ENCODE measurements around the gene TRUB1. TPM values are rescaled to one million over a fixed set of nuclear protein-coding genes. Genes with fewer than 3 reads are reported as not detected.

The TRUB1 gene
- total RNA-seq, 4 donors from 2014 or later, result 8.6 to 11.6 (median 10.0) TPM

GRCh38 chr10:114967071-114967470, 29.1 kb downstream of the TRUB1 start:
- TF ChIP-seq EP300 (IDR thresholded peaks at IDR 0.05), result no peak
- no peak for TF ChIP-seq CTCF (IDR thresholded peaks at IDR 0.05)
- no peak for TF ChIP-seq POLR2AphosphoS5 (IDR thresholded peaks at IDR 0.05)
- DNase-seq (ENCODE audit: extremely low spot score), result no peak
- intact Hi-C loops (cut with DNase I), result no loop called here
- Histone ChIP-seq H3K4me3 (no peak overlapping the region), H3K36me3 (peaks cover 0 to 14% (median 0%) of the 10 kb centered on the region in 4 donors), H3K27me3 (no peaks in the 10 kb centered on the region), H3K27ac (replicated peaks in 1 of 4) (no peak overlapping the region), H3K4me1 (peaks cover 0 to 10% (median 4%) of the 10 kb centered on the region in 4 donors), H3K9me3 (no peaks in the 10 kb centered on the region)
- WGBS, result 35% methylated on average over 2 of the region's 2 CpGs

- DNase-seq (ENCODE audit: extremely low spot score), result no peak
- WGBS, result 77% methylated on average over 4 of the region's 4 CpGs
- no peak for TF ChIP-seq EP300 (IDR thresholded peaks at IDR 0.05)
- no peak for TF ChIP-seq POLR2AphosphoS5 (IDR thresholded peaks at IDR 0.05)
- TF ChIP-seq POLR2A (IDR thresholded peaks at IDR 0.05; ENCODE audit: low read depth), result no peak
- TF ChIP-seq CTCF (IDR thresholded peaks at IDR 0.05), result no peak
Observed at GRCh38 chr10:114970515-114970914, 32.5 kb downstream of the TRUB1 start.

GRCh38 chr10:114973306-114973705, 35.3 kb downstream of the TRUB1 start:
- Histone ChIP-seq H3K4me3 (no peak overlapping the region), H3K36me3 (peaks cover 0 to 3% (median 0%) of the 10 kb centered on the region in 4 donors), H3K27ac (replicated peaks in 1 of 4) (no peak overlapping the region), H3K4me1 (peaks cover 0 to 14% (median 0%) of the 10 kb centered on the region in 4 donors), H3K9me3 (no peaks in the 10 kb centered on the region), H3K27me3 (no peaks in the 10 kb centered on the region)
- no peak for TF ChIP-seq EP300 (IDR thresholded peaks at IDR 0.05)
- no peak for TF ChIP-seq POLR2A (IDR thresholded peaks at IDR 0.05; ENCODE audit: low read depth)
- no peak for TF ChIP-seq POLR2AphosphoS5 (IDR thresholded peaks at IDR 0.05)
- TF ChIP-seq CTCF (IDR thresholded peaks at IDR 0.05), result no peak
- intact Hi-C loops (cut with DNase I), result no loop called here
- DNase-seq (ENCODE audit: extremely low spot score), result no peak
- 89% methylated on average over 5 of the region's 5 CpGs for WGBS

More at GRCh38 chr10:114970515-114970914, 32.5 kb downstream of the TRUB1 start:
- Histone ChIP-seq H3K27me3 (no peaks in the 10 kb centered on the region), H3K4me1 (peaks cover 0 to 14% (median 4%) of the 10 kb centered on the region in 4 donors), H3K4me3 (no peak overlapping the region), H3K27ac (replicated peaks in 1 of 4) (no peak overlapping the region), H3K36me3 (peaks cover 0 to 3% (median 0%) of the 10 kb centered on the region in 4 donors), H3K9me3 (no peaks in the 10 kb centered on the region)
- intact Hi-C loops (cut with DNase I), result no loop called here

- Histone ChIP-seq H3K4me1 (peaks cover 0 to 14% (median 0%) of the 10 kb centered on the region in 4 donors), H3K27ac (replicated peaks in 1 of 4) (no peak overlapping the region), H3K27me3 (no peaks in the 10 kb centered on the region), H3K9me3 (no peaks in the 10 kb centered on the region), H3K4me3 (no peak overlapping the region), H3K36me3 (peaks cover 0 to 6% (median 0%) of the 10 kb centered on the region in 4 donors)
- intact Hi-C loops (cut with DNase I), result no loop called here
- no peak for DNase-seq (ENCODE audit: extremely low spot score)
- TF ChIP-seq POLR2AphosphoS5 (IDR thresholded peaks at IDR 0.05), result no peak
- TF ChIP-seq POLR2A (IDR thresholded peaks at IDR 0.05; ENCODE audit: low read depth), result no peak
- TF ChIP-seq CTCF (IDR thresholded peaks at IDR 0.05), result no peak
- TF ChIP-seq EP300 (IDR thresholded peaks at IDR 0.05), result no peak
Observed at GRCh38 chr10:114973997-114974396, 36.0 kb downstream of the TRUB1 start.

- Histone ChIP-seq H3K9me3 (no peaks in the 10 kb centered on the region), H3K27ac (replicated peaks in 1 of 4) (no peak overlapping the region), H3K4me1 (peaks cover 0 to 14% (median 0%) of the 10 kb centered on the region in 4 donors), H3K27me3 (no peaks in the 10 kb centered on the region), H3K36me3 (peaks cover 0 to 12% (median 0%) of the 10 kb centered on the region in 4 donors), H3K4me3 (no peak overlapping the region)
- DNase-seq (ENCODE audit: extremely low spot score), result no peak
- 88% methylated on average over 5 of the region's 5 CpGs for WGBS
- intact Hi-C loops (cut with DNase I), result no loop called here
- TF ChIP-seq CTCF (IDR thresholded peaks at IDR 0.05), result no peak
- TF ChIP-seq POLR2AphosphoS5 (IDR thresholded peaks at IDR 0.05), result no peak
- TF ChIP-seq EP300 (IDR thresholded peaks at IDR 0.05), result no peak
- no peak for TF ChIP-seq POLR2A (IDR thresholded peaks at IDR 0.05; ENCODE audit: low read depth)
Observed at GRCh38 chr10:114974625-114975024, 36.6 kb downstream of the TRUB1 start.

Data from esophagus muscularis mucosa (tissue), 4 donors.